ENCODE data around the gene CDCA7.

CDCA7 gene

GRCh38 chr2:173393186-173393585 lies 38.5 kb downstream of the CDCA7 start:
- TF ChIP-seq, protein P1, sequence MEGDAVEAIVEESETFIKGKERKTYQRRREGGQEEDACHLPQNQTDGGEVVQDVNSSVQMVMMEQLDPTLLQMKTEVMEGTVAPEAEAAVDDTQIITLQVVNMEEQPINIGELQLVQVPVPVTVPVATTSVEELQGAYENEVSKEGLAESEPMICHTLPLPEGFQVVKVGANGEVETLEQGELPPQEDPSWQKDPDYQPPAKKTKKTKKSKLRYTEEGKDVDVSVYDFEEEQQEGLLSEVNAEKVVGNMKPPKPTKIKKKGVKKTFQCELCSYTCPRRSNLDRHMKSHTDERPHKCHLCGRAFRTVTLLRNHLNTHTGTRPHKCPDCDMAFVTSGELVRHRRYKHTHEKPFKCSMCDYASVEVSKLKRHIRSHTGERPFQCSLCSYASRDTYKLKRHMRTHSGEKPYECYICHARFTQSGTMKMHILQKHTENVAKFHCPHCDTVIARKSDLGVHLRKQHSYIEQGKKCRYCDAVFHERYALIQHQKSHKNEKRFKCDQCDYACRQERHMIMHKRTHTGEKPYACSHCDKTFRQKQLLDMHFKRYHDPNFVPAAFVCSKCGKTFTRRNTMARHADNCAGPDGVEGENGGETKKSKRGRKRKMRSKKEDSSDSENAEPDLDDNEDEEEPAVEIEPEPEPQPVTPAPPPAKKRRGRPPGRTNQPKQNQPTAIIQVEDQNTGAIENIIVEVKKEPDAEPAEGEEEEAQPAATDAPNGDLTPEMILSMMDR (conservative IDR thresholded peaks at IDR 0.05; ENCODE audit: low read length): no peak
- H3K4me3 ChIP-seq (ENCODE audit: low read length): no peak overlapping the region
- no peak for DNase-seq (ENCODE audit: low read depth)

DNA sequence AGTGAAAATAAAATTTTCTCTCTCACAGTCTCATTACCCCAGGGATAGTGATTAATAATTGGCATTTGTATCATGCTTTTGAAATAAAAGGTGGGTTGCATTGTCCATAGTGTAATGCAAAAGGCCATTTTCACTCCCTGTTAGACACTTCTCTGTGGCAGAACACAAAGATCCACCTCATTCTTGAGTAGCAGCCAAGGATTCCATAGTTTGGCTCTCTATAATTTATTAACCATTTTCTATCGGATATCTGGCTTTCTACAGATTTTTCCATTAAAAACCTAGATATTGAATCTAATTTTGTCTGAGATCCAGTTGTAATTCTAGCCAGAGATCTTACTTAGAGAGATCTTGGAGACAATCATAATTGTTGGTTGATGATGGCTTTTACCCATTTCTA lies 39.0 kb downstream of the CDCA7 start:
- no peak overlapping the region for H3K4me3 ChIP-seq (ENCODE audit: low read length)
- TF ChIP-seq, protein P1 (conservative IDR thresholded peaks at IDR 0.05; ENCODE audit: low read length): no peak
- DNase-seq (ENCODE audit: low read depth): no peak

- TF ChIP-seq, protein P1 (conservative IDR thresholded peaks at IDR 0.05; ENCODE audit: low read length): no peak
- no peak for DNase-seq (ENCODE audit: low read depth)
- H3K4me3 ChIP-seq (ENCODE audit: low read length): no peak overlapping the region
Observed at GRCh38 chr2:173394091-173394974, 39.7 kb downstream of the CDCA7 start.

- TF ChIP-seq, protein P1 (conservative IDR thresholded peaks at IDR 0.05; ENCODE audit: low read length): no peak
- DNase-seq (ENCODE audit: low read depth): no peak
- H3K4me3 ChIP-seq (ENCODE audit: low read length): no peak overlapping the region
Observed at GRCh38 chr2:173395567-173396351, 41.1 kb downstream of the CDCA7 start.

DNA sequence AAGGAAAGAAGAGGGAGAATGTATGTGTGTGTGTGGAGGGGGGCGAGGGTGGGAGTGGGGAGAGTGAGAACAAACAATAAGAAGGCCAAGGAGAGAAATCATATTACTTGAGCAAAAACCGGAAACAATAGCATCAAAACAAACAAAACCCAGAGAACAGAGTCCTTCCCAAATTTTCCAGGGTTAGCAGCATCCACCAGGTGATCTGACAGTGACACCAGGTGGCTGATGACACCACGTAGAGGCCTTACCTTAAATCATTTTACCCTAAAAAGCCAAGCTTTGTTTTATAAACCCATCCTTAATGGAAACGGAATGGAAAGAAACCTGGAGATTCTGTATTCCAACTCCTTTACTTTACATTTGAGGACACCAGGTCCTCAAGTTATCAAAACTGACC lies 42.9 kb downstream of the CDCA7 start:
- TF ChIP-seq, protein P1 (conservative IDR thresholded peaks at IDR 0.05; ENCODE audit: low read length): no peak
- DNase-seq (ENCODE audit: low read depth): no peak
- no peak overlapping the region for H3K4me3 ChIP-seq (ENCODE audit: low read length)

GRCh38 chr2:173399229-173399628 lies 44.6 kb downstream of the CDCA7 start:
- H3K4me3 ChIP-seq (ENCODE audit: low read length): no peak overlapping the region
- TF ChIP-seq, protein P1 (conservative IDR thresholded peaks at IDR 0.05; ENCODE audit: low read length): no peak
- no peak for DNase-seq (ENCODE audit: low read depth)
